ENCODE results near the gene PCDHGA9. TPM values are rescaled to one million over a fixed set of nuclear protein-coding genes. Genes with fewer than 3 reads are reported as not detected.

PCDHGA9 gene
- total and polyA plus RNA-seq, 2 of the 8 experiments (the other 6 are each of a cell fraction or from before 2014, with no cell fraction given), result 0.79 to 1.1 TPM

DNA sequence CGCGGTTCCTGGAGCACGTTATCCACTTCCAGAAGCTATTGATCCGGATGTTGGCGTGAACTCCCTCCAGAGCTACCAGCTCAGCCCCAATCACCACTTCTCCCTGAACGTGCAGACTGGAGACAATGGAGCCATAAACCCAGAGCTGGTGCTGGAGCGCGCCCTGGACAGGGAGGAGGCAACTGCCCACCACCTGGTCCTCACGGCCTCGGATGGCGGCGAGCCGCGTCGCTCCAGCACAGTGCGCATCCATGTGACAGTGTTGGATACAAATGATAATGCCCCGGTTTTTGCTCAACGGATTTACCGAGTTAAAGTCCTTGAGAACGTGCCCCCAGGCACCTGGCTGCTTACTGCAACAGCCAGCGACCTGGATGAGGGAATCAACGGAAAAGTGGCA is 809 bp downstream of the PCDHGA9 start:
- H4K5ac ChIP-seq (ENCODE audit: insufficient read length, low read depth, low read length), result no peak overlapping the region
- no peaks in the 10 kb centered on the region for H3K27me3 ChIP-seq (replicated peaks in 1 of 4; ENCODE audit: control insufficient read depth in 3 of 4, extremely low read depth in 1 of 4, insufficient read depth in 3 of 4, low read length in 3 of 4)
- peaks cover 0 to 12% (median 0%) of the 10 kb centered on the region in 4 experiments; a peak in 1 of 8 replicates for H3K36me3 ChIP-seq (ENCODE audit: control insufficient read depth in 2 of 4, insufficient read depth in 4 of 4, low read length in 3 of 4)
- H4K20me1 ChIP-seq (replicated peaks in 1 of 2; ENCODE audit: control insufficient read depth in 1 of 2, insufficient read depth in 2 of 2, low read length in 2 of 2), result no peaks in the 10 kb centered on the region
- no peaks in the 10 kb centered on the region for H3K79me2 ChIP-seq (ENCODE audit: control insufficient read depth in 1 of 2, insufficient read depth in 2 of 2, low read length in 2 of 2)
- no peak overlapping the region for H3K27ac ChIP-seq (ENCODE audit: low read depth, low read length)
- H3K56ac ChIP-seq (replicated peaks; ENCODE audit: insufficient read length, low read depth, low read length), result no peak overlapping the region
- H2AK5ac ChIP-seq (ENCODE audit: low read depth, low read length), result no peak overlapping the region
- no peak overlapping the region for H3K23ac ChIP-seq (ENCODE audit: insufficient read length)
- H3K14ac ChIP-seq (ENCODE audit: insufficient read length), result no peak overlapping the region
- H3K79me1 ChIP-seq (ENCODE audit: low read depth, low read length), result no peaks in the 10 kb centered on the region
- FAIRE-seq (no peak), DNase-seq (ENCODE audit: low read depth in 1 of 2, low spot score in 2 of 2) (no peak)
- H4K8ac ChIP-seq (ENCODE audit: extremely low read depth, insufficient read depth, low read length), result no peak overlapping the region
- H3K4ac ChIP-seq (replicated peaks; ENCODE audit: insufficient read length, low read depth, low read length), result no peak overlapping the region
- no peak overlapping the region for H3K4me3 ChIP-seq (ENCODE audit: extremely low read depth in 1 of 4, insufficient read depth in 2 of 4, low read depth in 3 of 4, low read length in 4 of 4)
- H2AFZ ChIP-seq (ENCODE audit: low read length), result no peak overlapping the region
- H2BK120ac ChIP-seq (replicated peaks; ENCODE audit: low read depth, low read length), result no peak overlapping the region
- H3K9ac ChIP-seq (replicated peaks in 1 of 4; ENCODE audit: extremely low read depth in 1 of 4, low read depth in 3 of 4, low read length in 3 of 4), result no peak overlapping the region
- no peak overlapping the region for H2BK20ac ChIP-seq (ENCODE audit: low read length)
- H2BK12ac ChIP-seq (ENCODE audit: low read depth, low read length), result no peak overlapping the region
- no peak for TF ChIP-seq CHD2 (IDR thresholded peaks at IDR 0.05; ENCODE audit: low read length)
- TF ChIP-seq CREB1 (IDR thresholded peaks at IDR 0.05), result no peak
- no peak for TF ChIP-seq RAD21 (IDR thresholded peaks at IDR 0.05 in 1 of 2, conservative IDR thresholded peaks at IDR 0.05 in 1 of 2; ENCODE audit: low read depth in 2 of 2, low read length in 2 of 2)
- ChIA-PET CTCF (ENCODE audit: partially characterized antibody) (interaction anchor here (0.6 to 23.3 kb wide), 17 partner anchors 10 to 248 kb away, joined by 3 to 1236 read pairs (median 4); partner anchors contain the start of genes PCDHGA10, PCDHGA11, PCDHGA8 and PCDHGB1), POLR2A (ENCODE audit: partially characterized antibody) (no interaction called here)
- peaks cover 26 to 40% of the 10 kb centered on the region in 2 experiments for H3K9me3 ChIP-seq (ENCODE audit: insufficient read depth in 2 of 2, low read depth in 1 of 2, low read length in 1 of 2)
- H3K23me2 ChIP-seq (ENCODE audit: low read depth, low read length), result peaks cover 2% of the 10 kb centered on the region; the same call in 1 of the 2 replicates
- no peak overlapping the region for H2BK5ac ChIP-seq (ENCODE audit: low read depth, low read length)
- 88% methylated on average over 22 of the region's 22 CpGs; no CpG with 5 or more reads in 1 of the 2 experiments for WGBS, 2 experiments (ENCODE audit: extremely low coverage in 1 of 2, insufficient coverage in 1 of 2, insufficient read length in 1 of 2, insufficient replicate concordance in 2 of 2, low coverage in 1 of 2, low lambda C conversion rate in 2 of 2, missing lambda C conversion rate in 1 of 2)
- H4K91ac ChIP-seq (replicated peaks; ENCODE audit: insufficient read length, low read length), result no peak overlapping the region
- no peak overlapping the region for H3K4me2 ChIP-seq (ENCODE audit: insufficient read depth in 1 of 2, low read depth in 2 of 2, low read length in 2 of 2)
- H2BK15ac ChIP-seq (ENCODE audit: low read length), result no peak overlapping the region
- H3K18ac ChIP-seq (ENCODE audit: extremely low read depth, low read length), result no peak overlapping the region
- no peaks in the 10 kb centered on the region for H3K4me1 ChIP-seq (replicated peaks in 1 of 4; ENCODE audit: control insufficient read depth in 3 of 4, insufficient read depth in 4 of 4, low read length in 3 of 4)

All from H1 (cell line).